Measurements from ENCODE around the gene UTF1. TPM values are rescaled to one million over a fixed set of nuclear protein-coding genes. Genes with fewer than 3 reads are reported as not detected.

UTF1 gene
- total RNA-seq = not detected in 2 replicates

GRCh38 chr10:133230044-133230361 lies at the start of gene UTF1:
Gene UTF1, plus strand, starts transcription at chr10:133230217. Its CDS starts 72 bp downstream, at chr10:133230289.

GRCh38 chr10:133237588-133238465 lies 7.8 kb downstream of the UTF1 start, which contains the start of gene VENTX:
Gene VENTX, plus strand, starts transcription at chr10:133237855. Its CDS starts 60 bp downstream, at chr10:133237915.

GRCh38 chr10:133276435-133277201 lies 46.6 kb downstream of the UTF1 start, which contains the start of gene ADAM8:
Gene ADAM8, minus strand, starts transcription at chr10:133276868. Its CDS starts 51 bp downstream, at chr10:133276817.

Other genes starting within 250 kb of the UTF1 start
- not detected in 2 replicates for gene ADGRA1, start 142.3 kb upstream of the UTF1 start, total RNA-seq
- gene KNDC1, start 70.0 kb upstream of the UTF1 start, total RNA-seq = 0.16 TPM in 1 of 2 replicates, not detected in the other
- not detected in 2 replicates for gene VENTX, start 7.6 kb downstream of the UTF1 start, total RNA-seq
- gene ADAM8, start 46.7 kb downstream of the UTF1 start, total RNA-seq = 0.81 and 1.9 TPM in 2 replicates
- 64.0 and 67.5 TPM in 2 replicates for gene TUBGCP2, start 78.7 kb downstream of the UTF1 start, total RNA-seq
- gene ZNF511, start 78.7 kb downstream of the UTF1 start, total RNA-seq = 31.4 and 63.9 TPM in 2 replicates
- 1.9 TPM in 1 of 2 replicates, not detected in the other for gene CALY, start 106.7 kb downstream of the UTF1 start, total RNA-seq
- gene PRAP1, start 117.2 kb downstream of the UTF1 start, total RNA-seq = not detected in 2 replicates
- 34.9 and 46.0 TPM in 2 replicates for gene FUOM, start 127.8 kb downstream of the UTF1 start, total RNA-seq
- 85.7 and 93.0 TPM in 2 replicates for gene ECHS1, start 143.1 kb downstream of the UTF1 start, total RNA-seq
- 6.7 and 9.0 TPM in 2 replicates for gene PAOX, start 149.0 kb downstream of the UTF1 start, total RNA-seq
- gene MTG1, start 163.9 kb downstream of the UTF1 start, total RNA-seq = 38.7 and 50.0 TPM in 2 replicates
- gene SPRN, start 194.4 kb downstream of the UTF1 start, total RNA-seq = 0.16 and 0.38 TPM in 2 replicates
- gene SCART1, start 223.7 kb downstream of the UTF1 start, total RNA-seq = under 0.01 and 1.4 TPM in 2 replicates